ENCODE data around the gene CYB5A. TPM values are rescaled to one million over a fixed set of nuclear protein-coding genes. Genes with fewer than 3 reads are reported as not detected.

Gene CYB5A
- polyA plus RNA-seq, 2 of the 4 experiments (the other 2 are of a cell fraction): 132 to 267 TPM

DNA sequence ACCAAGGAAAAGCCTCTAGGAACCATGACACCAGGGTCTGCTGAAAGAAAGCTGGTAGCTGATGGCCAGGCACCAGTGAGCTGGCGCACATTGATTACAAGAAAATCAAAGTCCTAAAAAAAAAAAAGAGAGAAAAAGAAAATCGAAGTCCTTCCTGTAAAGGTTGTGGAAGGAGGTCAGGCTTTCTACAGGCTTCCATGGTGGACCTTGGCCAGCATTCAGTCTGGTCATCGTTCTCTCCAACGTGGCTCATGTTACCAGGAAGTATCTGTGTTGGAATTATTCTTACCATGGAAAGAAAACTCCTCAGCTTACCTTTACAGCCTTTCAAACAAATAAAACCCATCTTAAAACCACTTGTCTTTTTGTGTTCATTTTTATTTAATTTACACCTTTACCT lies 65.6 kb downstream of the CYB5A start:
- 55% methylated on average over 4 of the region's 4 CpGs for WGBS (ENCODE audit: missing lambda C conversion rate)
- ATAC-seq: no peak
- Histone ChIP-seq H3K9me3 (no peaks in the 10 kb centered on the region), H3K27ac (0 out of 6 replicates have a peak overlapping the region, but pooled peaks of 1 of the 2 experiments have one; percentile 26), H3K4me1 (peaks cover 3% of the 10 kb centered on the region; the same call in 2 of the 3 replicates), H3K4me3 (no peak overlapping the region), H3K4me2 (no peak overlapping the region)
- no peak for DNase-seq (ENCODE audit: low read depth in 1 of 2, low spot score in 1 of 2)
- no peak for FAIRE-seq
- ChIA-PET POLR2A (no interaction called here), CTCF (interaction anchor here (0.7 to 0.9 kb wide), 2 partner anchors 13 to 15 kb away, joined by 3 read pairs; no protein-coding TSS in a partner anchor)
- TF ChIP-seq HDAC2 (IDR thresholded peaks at IDR 0.05) (no peak), EHMT2 (IDR thresholded peaks at IDR 0.05; ENCODE audit: low read depth) (no peak), GATA3 (IDR thresholded peaks at IDR 0.05; ENCODE audit: borderline replicate concordance) (no peak), REST (IDR thresholded peaks at IDR 0.05) (no peak), ZC3H11A (IDR thresholded peaks at IDR 0.05) (no peak), FOXS1 (CRISPR knock-in tag; IDR thresholded peaks at IDR 0.05) (no peak), EP300 (IDR thresholded peaks at IDR 0.05) (no peak), JUN (IDR thresholded peaks at IDR 0.05) (no peak), SMC3 (IDR thresholded peaks at IDR 0.05) (no peak), CHD4 (IDR thresholded peaks at IDR 0.05; ENCODE audit: borderline replicate concordance) (no peak), KDM5A (IDR thresholded peaks at IDR 0.05) (no peak), ZNF302 (CRISPR knock-in tag; IDR thresholded peaks at IDR 0.05) (no peak), MAZ (IDR thresholded peaks at IDR 0.05; ENCODE audit: borderline replicate concordance, low read depth, low read length) (no peak)
- TF ChIP-seq, protein P1, sequence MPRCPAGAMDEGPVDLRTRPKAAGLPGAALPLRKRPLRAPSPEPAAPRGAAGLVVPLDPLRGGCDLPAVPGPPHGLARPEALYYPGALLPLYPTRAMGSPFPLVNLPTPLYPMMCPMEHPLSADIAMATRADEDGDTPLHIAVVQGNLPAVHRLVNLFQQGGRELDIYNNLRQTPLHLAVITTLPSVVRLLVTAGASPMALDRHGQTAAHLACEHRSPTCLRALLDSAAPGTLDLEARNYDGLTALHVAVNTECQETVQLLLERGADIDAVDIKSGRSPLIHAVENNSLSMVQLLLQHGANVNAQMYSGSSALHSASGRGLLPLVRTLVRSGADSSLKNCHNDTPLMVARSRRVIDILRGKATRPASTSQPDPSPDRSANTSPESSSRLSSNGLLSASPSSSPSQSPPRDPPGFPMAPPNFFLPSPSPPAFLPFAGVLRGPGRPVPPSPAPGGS (IDR thresholded peaks at IDR 0.05): no peak

- Histone ChIP-seq H3K4me1 (no peaks in the 10 kb centered on the region), H3K27ac (no peak overlapping the region), H3K4me2 (no peak overlapping the region), H3K9me3 (no peaks in the 10 kb centered on the region), H3K4me3 (no peak overlapping the region)
- ChIA-PET POLR2A (no interaction called here), CTCF (interaction anchor here (0.9 kb wide), 1 partner anchor 14 kb away, joined by 3 read pairs; no protein-coding TSS in a partner anchor)
- no peak for FAIRE-seq
- 88% methylated on average over 5 of the region's 5 CpGs for WGBS (ENCODE audit: missing lambda C conversion rate)
- TF ChIP-seq ZFP36 (IDR thresholded peaks at IDR 0.05; ENCODE audit: borderline replicate concordance, partially characterized antibody): no peak
- no peak for TF ChIP-seq EHF (CRISPR knock-in tag; IDR thresholded peaks at IDR 0.05)
- TF ChIP-seq, protein P2, sequence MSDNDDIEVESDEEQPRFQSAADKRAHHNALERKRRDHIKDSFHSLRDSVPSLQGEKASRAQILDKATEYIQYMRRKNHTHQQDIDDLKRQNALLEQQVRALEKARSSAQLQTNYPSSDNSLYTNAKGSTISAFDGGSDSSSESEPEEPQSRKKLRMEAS (IDR thresholded peaks at IDR 0.05): no peak
- TF ChIP-seq MYC (IDR thresholded peaks at IDR 0.05; ENCODE audit: borderline replicate concordance, low read length): no peak
- no peak for TF ChIP-seq RCOR1 (IDR thresholded peaks at IDR 0.05; ENCODE audit: low read depth, low read length)
- TF ChIP-seq CBX2 (IDR thresholded peaks at IDR 0.05; ENCODE audit: borderline replicate concordance, low read depth): no peak
- no peak for TF ChIP-seq GATA3 (IDR thresholded peaks at IDR 0.05; ENCODE audit: borderline replicate concordance)
- TF ChIP-seq RFX5 (IDR thresholded peaks at IDR 0.05): no peak
- no peak for TF ChIP-seq CEBPB (IDR thresholded peaks at IDR 0.05)
- no peak for TF ChIP-seq EHMT2 (IDR thresholded peaks at IDR 0.05; ENCODE audit: low read depth)
- TF ChIP-seq ZC3H11A (IDR thresholded peaks at IDR 0.05): no peak
- DNase-seq (ENCODE audit: low read depth in 1 of 2, low spot score in 1 of 2): no peak
- ATAC-seq: no peak
Observed at GRCh38 chr18:74225193-74225840, 66.4 kb downstream of the CYB5A start.
